ENCODE results near the gene BIRC6.
"Not testable (repeated sequence)": the region's sequence is repeated elsewhere in the genome, so short reads cannot be mapped to it uniquely, and the experiment has no call there.

The BIRC6 gene

DNA sequence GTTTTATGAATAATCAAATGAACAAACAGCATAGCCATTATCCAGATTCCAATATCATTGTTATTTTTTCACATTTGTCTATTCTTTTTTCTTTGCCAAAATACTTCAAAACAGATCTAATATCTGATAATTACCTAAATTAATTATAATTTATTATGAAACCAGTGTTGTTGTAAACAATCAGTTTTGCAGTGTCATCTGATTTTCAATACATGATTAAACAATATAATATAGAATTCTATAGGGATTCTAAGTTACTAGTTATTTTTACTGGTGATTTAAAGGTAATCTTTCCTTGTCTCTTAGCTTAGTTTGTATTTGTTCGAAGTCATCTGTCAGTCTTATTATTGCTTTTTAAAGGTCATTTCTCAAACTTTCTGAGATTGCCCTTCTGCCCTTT lies 101.0 kb downstream of the BIRC6 start:
- no peak overlapping the region for H3K4me3 ChIP-seq (ENCODE audit: low read depth, low read length)
- DNase-seq, result no peak
- no peaks in the 10 kb centered on the region for H3K27me3 ChIP-seq (ENCODE audit: insufficient read depth, low read depth, severe bottlenecking)
- no peaks in the 10 kb centered on the region for H3K9me3 ChIP-seq (ENCODE audit: severe bottlenecking)
- TF ChIP-seq, protein P1, sequence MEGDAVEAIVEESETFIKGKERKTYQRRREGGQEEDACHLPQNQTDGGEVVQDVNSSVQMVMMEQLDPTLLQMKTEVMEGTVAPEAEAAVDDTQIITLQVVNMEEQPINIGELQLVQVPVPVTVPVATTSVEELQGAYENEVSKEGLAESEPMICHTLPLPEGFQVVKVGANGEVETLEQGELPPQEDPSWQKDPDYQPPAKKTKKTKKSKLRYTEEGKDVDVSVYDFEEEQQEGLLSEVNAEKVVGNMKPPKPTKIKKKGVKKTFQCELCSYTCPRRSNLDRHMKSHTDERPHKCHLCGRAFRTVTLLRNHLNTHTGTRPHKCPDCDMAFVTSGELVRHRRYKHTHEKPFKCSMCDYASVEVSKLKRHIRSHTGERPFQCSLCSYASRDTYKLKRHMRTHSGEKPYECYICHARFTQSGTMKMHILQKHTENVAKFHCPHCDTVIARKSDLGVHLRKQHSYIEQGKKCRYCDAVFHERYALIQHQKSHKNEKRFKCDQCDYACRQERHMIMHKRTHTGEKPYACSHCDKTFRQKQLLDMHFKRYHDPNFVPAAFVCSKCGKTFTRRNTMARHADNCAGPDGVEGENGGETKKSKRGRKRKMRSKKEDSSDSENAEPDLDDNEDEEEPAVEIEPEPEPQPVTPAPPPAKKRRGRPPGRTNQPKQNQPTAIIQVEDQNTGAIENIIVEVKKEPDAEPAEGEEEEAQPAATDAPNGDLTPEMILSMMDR (IDR thresholded peaks at IDR 0.05; ENCODE audit: low read depth, low read length), result no peak
- H3K27ac ChIP-seq, result no peak overlapping the region
- H3K36me3 ChIP-seq, result peaks cover 20% of the 10 kb centered on the region

DNA sequence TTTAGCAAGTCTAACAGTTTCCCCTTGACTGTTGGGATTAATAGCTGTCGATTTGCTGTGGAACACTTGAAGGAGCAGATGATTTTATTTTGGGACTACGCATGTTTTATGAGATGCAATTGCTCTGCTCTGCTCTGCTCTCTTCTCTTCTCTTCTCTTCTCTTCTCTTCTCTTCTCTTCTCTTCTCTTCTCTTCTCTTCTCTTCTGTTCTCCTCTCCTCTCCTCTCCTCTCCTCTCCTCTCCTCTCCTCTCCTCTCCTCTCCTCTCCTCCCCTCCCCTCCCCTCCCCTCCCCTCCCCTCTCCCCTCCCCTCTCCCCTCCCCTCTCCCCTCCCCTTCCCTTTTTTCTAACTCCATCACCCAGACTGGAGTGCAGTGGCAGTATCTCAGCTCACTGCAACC lies 104.0 kb downstream of the BIRC6 start:
- not testable (repeated sequence) for DNase-seq; H3K27me3 ChIP-seq (ENCODE audit: insufficient read depth, low read depth, severe bottlenecking); H3K9me3 ChIP-seq (ENCODE audit: severe bottlenecking); H3K4me3 ChIP-seq (ENCODE audit: low read depth, low read length); H3K27ac ChIP-seq
- peaks cover 39% of the 10 kb centered on the region for H3K36me3 ChIP-seq

DNA sequence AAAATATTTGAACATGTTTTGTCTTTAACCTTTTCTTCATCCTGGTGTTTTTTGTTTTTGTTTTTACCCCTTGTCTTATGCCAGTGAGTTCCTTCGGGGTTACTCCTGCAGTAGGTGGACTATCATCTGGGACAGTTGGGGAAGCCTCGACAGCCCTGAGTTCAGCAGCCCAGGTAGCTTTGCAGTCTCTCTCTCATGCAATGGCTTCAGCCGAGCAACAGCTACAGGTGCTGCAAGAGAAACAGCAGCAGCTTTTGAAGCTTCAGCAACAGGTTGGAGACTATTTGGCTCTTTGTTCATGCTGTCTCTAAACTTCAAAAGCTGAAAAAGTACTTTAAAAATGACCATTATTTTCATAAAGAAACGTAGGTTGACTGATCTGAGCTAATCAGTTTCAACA lies 106.3 kb downstream of the BIRC6 start:
- no peak for DNase-seq
- H3K36me3 ChIP-seq, result peaks cover 46% of the 10 kb centered on the region
- no peak overlapping the region for H3K4me3 ChIP-seq (ENCODE audit: low read depth, low read length)

DNA sequence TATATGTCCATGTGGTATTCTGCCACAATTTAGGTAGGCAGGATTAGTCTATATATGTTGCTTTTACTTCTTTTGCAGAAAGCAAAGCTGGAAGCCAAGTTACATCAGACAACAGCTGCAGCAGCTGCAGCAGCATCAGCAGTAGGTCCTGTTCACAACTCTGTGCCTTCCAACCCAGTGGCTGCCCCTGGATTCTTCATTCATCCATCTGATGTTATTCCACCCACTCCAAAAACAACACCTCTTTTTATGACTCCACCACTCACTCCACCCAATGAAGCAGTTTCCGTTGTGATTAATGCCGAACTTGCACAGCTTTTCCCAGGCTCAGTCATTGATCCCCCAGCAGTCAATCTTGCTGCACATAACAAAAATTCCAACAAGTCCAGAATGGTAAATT lies 107.6 kb downstream of the BIRC6 start:
- Histone ChIP-seq H3K27ac (no peak overlapping the region), H3K9me3 (ENCODE audit: severe bottlenecking) (no peaks in the 10 kb centered on the region), H3K36me3 (peaks cover 59% of the 10 kb centered on the region), H3K4me3 (ENCODE audit: low read depth, low read length) (no peak overlapping the region), H3K27me3 (ENCODE audit: insufficient read depth, low read depth, severe bottlenecking) (no peaks in the 10 kb centered on the region)
- no peak for DNase-seq
- TF ChIP-seq, protein P1 (IDR thresholded peaks at IDR 0.05; ENCODE audit: low read depth, low read length), result no peak

More for the DNA sequence above, 106.3 kb downstream of the BIRC6 start:
- Histone ChIP-seq H3K27ac (no peak overlapping the region), H3K27me3 (ENCODE audit: insufficient read depth, low read depth, severe bottlenecking) (no peaks in the 10 kb centered on the region), H3K9me3 (ENCODE audit: severe bottlenecking) (no peaks in the 10 kb centered on the region)
- TF ChIP-seq, protein P1 (IDR thresholded peaks at IDR 0.05; ENCODE audit: low read depth, low read length), result no peak

DNA sequence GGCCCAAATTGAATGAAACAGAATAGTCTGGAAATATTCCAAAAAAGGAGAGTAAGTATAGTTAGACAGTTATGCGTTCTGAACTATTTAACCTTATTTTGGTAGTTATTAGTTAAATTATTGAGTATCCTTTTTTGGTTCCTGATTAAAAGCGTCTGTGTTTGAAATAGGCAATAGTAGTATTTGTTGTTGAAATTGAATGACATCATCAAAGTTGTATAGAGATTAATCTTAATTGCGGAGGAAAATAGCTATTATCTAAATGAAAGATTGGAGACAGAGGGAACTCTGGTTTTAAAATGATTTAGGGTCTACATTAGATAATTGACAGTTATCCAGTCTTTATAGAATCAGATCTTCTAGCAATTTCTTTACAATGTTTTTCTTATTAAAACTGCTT lies 115.8 kb downstream of the BIRC6 start:
- Histone ChIP-seq H3K4me3 (ENCODE audit: low read depth, low read length) (no peak overlapping the region), H3K27me3 (ENCODE audit: insufficient read depth, low read depth, severe bottlenecking) (no peaks in the 10 kb centered on the region), H3K9me3 (ENCODE audit: severe bottlenecking) (no peaks in the 10 kb centered on the region), H3K36me3 (peaks cover 55% of the 10 kb centered on the region), H3K27ac (no peak overlapping the region)
- DNase-seq, result no peak
- TF ChIP-seq, protein P1 (IDR thresholded peaks at IDR 0.05; ENCODE audit: low read depth, low read length), result no peak

DNA sequence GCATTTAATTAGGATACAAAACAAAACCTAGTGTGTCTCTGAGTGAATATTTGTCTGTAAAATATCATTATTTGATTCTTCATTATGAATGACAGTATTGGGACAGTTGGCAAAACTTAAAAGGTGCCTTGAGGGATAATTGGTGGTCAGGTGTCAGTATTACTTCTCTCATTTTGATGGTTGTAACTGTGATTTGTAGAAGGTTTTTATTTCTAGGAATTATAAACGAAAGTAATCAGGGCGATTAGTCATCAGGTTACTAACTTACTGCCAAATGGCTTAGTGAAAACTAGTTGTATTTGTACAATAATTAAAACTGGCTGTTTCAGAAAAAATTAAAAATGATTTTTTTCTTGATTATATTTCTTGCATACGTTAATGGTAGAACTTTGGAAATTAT lies 117.6 kb downstream of the BIRC6 start:
- H3K9me3 ChIP-seq (ENCODE audit: severe bottlenecking), result no peaks in the 10 kb centered on the region
- peaks cover 55% of the 10 kb centered on the region for H3K36me3 ChIP-seq
- H3K27ac ChIP-seq, result no peak overlapping the region
- no peaks in the 10 kb centered on the region for H3K27me3 ChIP-seq (ENCODE audit: insufficient read depth, low read depth, severe bottlenecking)
- H3K4me3 ChIP-seq (ENCODE audit: low read depth, low read length), result no peak overlapping the region
- TF ChIP-seq, protein P1 (IDR thresholded peaks at IDR 0.05; ENCODE audit: low read depth, low read length), result no peak
- DNase-seq, result no peak
